HT-29 (cell line): ENCODE measurements around the gene SERPINA1. TPM values are rescaled to one million over a fixed set of nuclear protein-coding genes. Genes with fewer than 3 reads are reported as not detected.

Experiments
- total RNA-seq: library from RNA; depleted of rRNA; stranded (reverse); fragments of >200 nt; shearing (Covaris generic); gene quantifications from 2 replicates; pipeline ENCODE4 v1.2.3, GENCODE V29; 2014; rRNA removed

Gene SERPINA1
- total RNA-seq, 1 experiment from 2014 or later, result 307 TPM

Other genes with a start within 250 kb of the SERPINA1 start
- 0.03 and 0.94 TPM in 2 replicates for gene PPP4R4, start 214.3 kb downstream of the SERPINA1 start, total RNA-seq
- gene SERPINA10, start 95.3 kb downstream of the SERPINA1 start, total RNA-seq, result not detected in 2 replicates
- 0.99 and 1.2 TPM in 2 replicates for gene SERPINA6, start 65.3 kb downstream of the SERPINA1 start, total RNA-seq
- not detected in 2 replicates for gene SERPINA2, start 21.9 kb downstream of the SERPINA1 start, total RNA-seq
- gene SERPINA11, start 64.2 kb upstream of the SERPINA1 start, total RNA-seq, result not detected in 2 replicates
- not detected in 2 replicates for gene SERPINA9, start 87.6 kb upstream of the SERPINA1 start, total RNA-seq
- gene SERPINA12, start 120.9 kb upstream of the SERPINA1 start, total RNA-seq, result not detected in 2 replicates
- gene SERPINA4, start 172.8 kb upstream of the SERPINA1 start, total RNA-seq, result 0.57 and 1.8 TPM in 2 replicates
- 4.9 and 7.9 TPM in 2 replicates for gene SERPINA5, start 192.8 kb upstream of the SERPINA1 start, total RNA-seq
- gene SERPINA3, start 223.8 kb upstream of the SERPINA1 start, total RNA-seq, result 1.0 and 2.0 TPM in 2 replicates